Measurements from ENCODE around the gene EMP3. TPM values are rescaled to one million over a fixed set of nuclear protein-coding genes. Genes with fewer than 3 reads are reported as not detected.

Gene EMP3
- total and polyA plus RNA-seq, 9 of the 15 experiments (the other 6 are each of a cell fraction or from before 2014, with no cell fraction given), result 123 to 386 (median 296) TPM

GRCh38 chr19:48363810-48364597 is 38.7 kb downstream of the EMP3 start, which contains the start of the genes SYNGR4 and TMEM143 (continued):
- TF ChIP-seq CEBPZ (IDR thresholded peaks at IDR 0.05; ENCODE audit: borderline replicate concordance, low read depth, low read length) (no peak), FOXJ3 (CRISPR knock-in tag; IDR thresholded peaks at IDR 0.05) (no peak), HNRNPLL (IDR thresholded peaks at IDR 0.05; ENCODE audit: low read depth, low read length, poor library complexity, severe bottlenecking) (peak; percentile 97), STAT6 (CRISPR knock-in tag; IDR thresholded peaks at IDR 0.05) (no peak), TOE1 (IDR thresholded peaks at IDR 0.05; ENCODE audit: borderline replicate concordance) (no peak), TOE1 (CRISPR knock-in tag; IDR thresholded peaks at IDR 0.05; ENCODE audit: borderline replicate concordance, low read depth) (no peak), CCNT2 (IDR thresholded peaks at IDR 0.05; ENCODE audit: borderline replicate concordance, extremely low read depth, insufficient read length, low read depth, low read length) (peak; percentile 76), PCBP1 (IDR thresholded peaks at IDR 0.05; ENCODE audit: low read depth, low read length, poor library complexity, severe bottlenecking) (no peak), BMI1 (IDR thresholded peaks at IDR 0.05; ENCODE audit: low read length) (no peak), THAP12 (CRISPR knock-in tag; IDR thresholded peaks at IDR 0.05) (0 out of 2 replicates have a peak, but pooled peaks have one; percentile 63), ZNF445 (CRISPR knock-in tag; IDR thresholded peaks at IDR 0.05; ENCODE audit: low read depth) (no peak), HNRNPK (IDR thresholded peaks at IDR 0.05; ENCODE audit: low read depth, low read length, poor library complexity, severe bottlenecking) (no peak), SP2 (IDR thresholded peaks at IDR 0.05; ENCODE audit: extremely low read depth, low read depth, low read length, poor library complexity, severe bottlenecking) (peak; percentile 45), ZNF212 (CRISPR knock-in tag; IDR thresholded peaks at IDR 0.05) (no peak), ZSCAN32 (CRISPR knock-in tag; IDR thresholded peaks at IDR 0.05) (no peak), ZFP30 (CRISPR knock-in tag; IDR thresholded peaks at IDR 0.05; ENCODE audit: borderline replicate concordance) (no peak), ZNF57 (CRISPR knock-in tag; IDR thresholded peaks at IDR 0.05) (no peak), HOXB6 (CRISPR knock-in tag; IDR thresholded peaks at IDR 0.05; ENCODE audit: borderline replicate concordance) (no peak)

Data from K562 (cell line).